ENCODE measurements around the gene UBE2E2. TPM values are rescaled to one million over a fixed set of nuclear protein-coding genes. Genes with fewer than 3 reads are reported as not detected.

Gene UBE2E2
- total and polyA plus RNA-seq, 2 of the 13 experiments (the other 11 are each of a cell fraction or from before 2014, with no cell fraction given) = 0.77 to 1.5 TPM

GRCh38 chr3:23242106-23242505 is 39.0 kb downstream of the UBE2E2 start:
- no peaks in the 10 kb centered on the region for H3K4me1 ChIP-seq (ENCODE audit: insufficient read depth, low read length)
- intact Hi-C loops (cut with micrococcal nuclease; ENCODE audit: unreplicated experiment) (no loop called here), in situ Hi-C loops (cut with HindIII; ENCODE audit: extremely low pct_ligation_motif_present, low pct_unique_long_range_greater_than_20kb) (no loop called here)
- no peaks in the 10 kb centered on the region for H4K20me1 ChIP-seq (ENCODE audit: insufficient read depth, low read length)
- no peak overlapping the region for H2AFZ ChIP-seq (ENCODE audit: low read length)
- H3K79me2 ChIP-seq (ENCODE audit: insufficient read depth, low read length) = no peaks in the 10 kb centered on the region
- no peaks in the 10 kb centered on the region for H3K36me3 ChIP-seq (replicated peaks in 1 of 2; ENCODE audit: control insufficient read depth in 1 of 2, insufficient read depth in 2 of 2, low read length in 2 of 2)
- WGBS (ENCODE audit: low lambda C conversion rate) = 3% methylated on average over 2 of the region's 2 CpGs
- no peaks in the 10 kb centered on the region for H3K27me3 ChIP-seq (ENCODE audit: control insufficient read depth in 1 of 2, insufficient read depth in 2 of 2, low read length in 2 of 2)
- H3K4me3 ChIP-seq (replicated peaks in 1 of 3; ENCODE audit: insufficient read depth in 1 of 3, low read depth in 2 of 3, low read length in 3 of 3) = no peak overlapping the region
- H3K9me3 ChIP-seq (ENCODE audit: low read length) = no peaks in the 10 kb centered on the region
- POLR2A ChIA-PET = no interaction called here
- CTCF ChIA-PET (ENCODE audit: low intra/inter-chr PET ratio, low total read pairs) = no interaction called here
- DNase-seq (ENCODE audit: low spot score) (no peak), FAIRE-seq (no peak), ATAC-seq (no peak)
- H3K9ac ChIP-seq (ENCODE audit: insufficient read depth, low read depth, low read length) = no peak overlapping the region
- BruUV-seq (replicated peaks) = no TSS peak
- H3K27ac ChIP-seq (ENCODE audit: extremely low read length, insufficient read depth, low read length) = no peak overlapping the region
- no peak for TF ChIP-seq THAP9 (CRISPR knock-in tag; IDR thresholded peaks at IDR 0.05; ENCODE audit: borderline replicate concordance)
- no peak for TF ChIP-seq ZNF292 (CRISPR knock-in tag; IDR thresholded peaks at IDR 0.05; ENCODE audit: borderline replicate concordance, low read depth)
- TF ChIP-seq GMEB1 (CRISPR knock-in tag; IDR thresholded peaks at IDR 0.05; ENCODE audit: borderline replicate concordance) = no peak
- TF ChIP-seq HOMEZ (CRISPR knock-in tag; IDR thresholded peaks at IDR 0.05; ENCODE audit: low read depth) = no peak
- no peak for TF ChIP-seq GFI1 (CRISPR knock-in tag; IDR thresholded peaks at IDR 0.05; ENCODE audit: borderline replicate concordance)
- no peak overlapping the region for H3K4me2 ChIP-seq (ENCODE audit: low read depth, low read length)

Measured in HepG2 (cell line).